Measurements from ENCODE around the gene SLC25A53.
A peak's percentile ranks its signal among the peaks of the same experiment; 100 is the strongest.

The SLC25A53 gene, protein sequence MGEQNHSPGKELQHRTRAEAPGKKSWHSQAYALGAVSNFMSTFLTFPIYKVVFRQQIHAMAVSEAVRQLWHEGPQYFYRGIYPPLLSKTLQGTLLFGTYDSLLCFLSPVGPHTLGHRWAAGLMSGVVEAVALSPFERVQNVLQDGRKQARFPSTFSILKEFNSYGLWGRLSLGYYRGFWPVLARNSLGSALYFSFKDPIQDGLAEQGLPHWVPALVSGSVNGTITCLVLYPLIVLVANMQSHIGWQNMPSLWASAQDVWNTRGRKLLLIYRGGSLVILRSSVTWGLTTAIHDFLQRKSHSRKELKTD

DNA sequence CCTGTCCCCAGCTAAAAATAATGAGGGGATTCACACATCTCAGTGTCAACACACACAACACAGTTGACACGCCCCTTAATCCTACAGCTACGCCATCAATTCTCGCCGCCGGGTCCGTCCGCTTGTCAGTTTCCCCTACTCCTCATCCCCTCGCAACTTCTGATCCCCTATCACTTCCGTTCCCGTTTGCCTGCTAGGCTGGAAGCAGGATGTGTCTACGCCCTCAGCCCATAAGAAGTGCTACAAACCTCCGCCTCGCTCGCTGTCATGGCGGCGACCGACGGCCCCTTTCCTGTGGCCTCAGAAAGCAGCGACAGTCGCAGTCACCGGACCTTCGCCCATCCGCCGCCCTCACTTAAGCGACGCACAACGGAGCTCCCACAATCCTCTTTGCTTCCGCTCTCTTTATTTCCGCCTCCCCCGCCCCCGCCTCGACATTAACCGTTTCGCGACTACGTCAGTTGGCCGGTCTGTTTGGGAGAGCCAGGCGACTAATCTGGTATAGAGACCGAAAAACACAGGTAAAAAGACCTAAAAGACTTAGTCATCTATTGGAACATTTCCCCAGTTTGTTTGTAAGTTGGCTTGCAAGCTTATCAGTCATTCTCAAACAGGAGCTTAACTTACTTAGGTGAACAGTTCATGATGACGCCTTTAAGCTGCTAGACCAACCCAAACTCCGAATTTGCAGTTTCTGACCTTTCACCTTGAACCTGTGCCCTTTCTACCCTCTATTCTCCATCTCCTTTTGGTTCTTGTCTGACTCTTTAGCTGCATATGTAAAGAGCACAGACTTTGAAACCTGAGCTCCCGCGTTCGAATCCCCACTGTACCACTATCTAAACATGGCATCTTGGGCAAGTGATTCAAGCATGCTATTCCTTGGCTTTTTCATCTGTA is at the start of gene SLC25A53:
Gene SLC25A53, minus strand, starts transcription at position 380 of the 900 bp plus-strand sequence. CDS start 51,752 bp downstream, outside the sequence.
- DNase-seq = peak; percentile 69

- no peak for DNase-seq
Measured at GRCh38 chrX:104205548-104205947, 48.7 kb upstream of the SLC25A53 start.

GRCh38 chrX:104195489-104196084 is 38.8 kb upstream of the SLC25A53 start:
- DNase-seq = no peak

GRCh38 chrX:104195013-104195412 is 38.2 kb upstream of the SLC25A53 start:
- DNase-seq = no peak

GRCh38 chrX:104193485-104193884 is 36.7 kb upstream of the SLC25A53 start:
- DNase-seq = no peak

DNA sequence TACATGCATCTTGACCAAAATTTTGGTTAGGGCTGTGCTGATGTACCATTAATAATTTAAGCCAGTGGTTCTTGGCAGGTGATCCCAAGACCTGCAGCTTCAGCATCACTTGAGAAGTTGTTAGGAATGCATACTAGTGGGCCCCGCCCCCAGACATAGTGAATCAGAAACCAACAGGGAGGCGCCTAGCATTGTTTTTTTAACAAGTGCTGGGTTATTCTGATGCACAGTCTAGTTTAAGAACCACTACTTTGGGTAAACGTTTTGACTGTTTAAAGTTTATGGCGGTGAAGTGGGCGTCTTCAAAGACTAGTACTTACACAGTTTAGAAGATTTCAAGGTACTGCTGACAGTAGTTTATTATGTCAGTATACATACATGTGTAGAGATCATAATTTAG is 33.0 kb upstream of the SLC25A53 start:
- DNase-seq = no peak

DNA sequence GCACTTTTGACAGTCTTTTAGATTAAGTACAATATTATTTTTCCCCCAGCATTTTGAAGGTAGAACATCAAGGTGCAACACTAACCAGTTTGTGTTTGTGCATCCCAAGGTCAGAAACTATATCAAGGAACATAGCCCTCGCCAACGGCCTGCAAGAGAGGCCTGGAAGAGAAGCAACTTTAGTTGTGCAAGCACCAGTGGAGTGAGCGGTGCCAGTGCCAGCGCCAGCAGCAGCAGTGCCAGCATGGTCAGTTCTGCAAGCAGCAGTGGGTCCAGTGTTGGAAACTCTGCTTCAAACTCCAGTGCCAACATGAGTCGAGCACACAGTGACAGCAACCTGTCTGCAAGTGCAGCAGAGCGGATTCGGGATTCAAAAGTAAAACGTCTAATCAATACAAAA is 31.1 kb upstream of the SLC25A53 start:
- DNase-seq = no peak

DNA sequence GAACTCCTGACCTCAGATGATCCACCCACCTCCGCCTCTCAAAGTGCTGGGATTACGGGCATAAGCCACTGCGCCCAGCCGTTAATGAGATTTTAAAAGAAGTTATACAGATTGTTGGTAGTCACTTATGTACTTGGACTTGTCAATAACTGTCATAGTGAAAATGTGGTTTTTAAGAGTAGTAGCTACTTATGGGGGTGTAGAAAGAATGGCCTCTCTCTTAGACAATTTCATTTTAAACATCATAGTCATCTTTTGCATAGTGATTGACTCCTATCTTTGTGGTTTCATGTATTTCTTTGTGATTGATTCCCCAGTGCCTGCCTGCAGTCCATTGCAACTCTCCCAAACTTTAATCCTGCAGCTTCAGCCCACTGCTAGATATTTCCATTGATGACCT is 26.9 kb upstream of the SLC25A53 start:
- no peak for DNase-seq

- no peak for DNase-seq
Measured at GRCh38 chrX:104173841-104174240, 17.0 kb upstream of the SLC25A53 start.

- no peak for DNase-seq
Measured at GRCh38 chrX:104172788-104173187, 16.0 kb upstream of the SLC25A53 start.

GRCh38 chrX:104172121-104172520 is 15.3 kb upstream of the SLC25A53 start:
- no peak for DNase-seq

GRCh38 chrX:104168127-104168526 is 11.3 kb upstream of the SLC25A53 start:
- no peak for DNase-seq

GRCh38 chrX:104166735-104167436 is 10.1 kb upstream of the SLC25A53 start:
- DNase-seq = no peak

DNA sequence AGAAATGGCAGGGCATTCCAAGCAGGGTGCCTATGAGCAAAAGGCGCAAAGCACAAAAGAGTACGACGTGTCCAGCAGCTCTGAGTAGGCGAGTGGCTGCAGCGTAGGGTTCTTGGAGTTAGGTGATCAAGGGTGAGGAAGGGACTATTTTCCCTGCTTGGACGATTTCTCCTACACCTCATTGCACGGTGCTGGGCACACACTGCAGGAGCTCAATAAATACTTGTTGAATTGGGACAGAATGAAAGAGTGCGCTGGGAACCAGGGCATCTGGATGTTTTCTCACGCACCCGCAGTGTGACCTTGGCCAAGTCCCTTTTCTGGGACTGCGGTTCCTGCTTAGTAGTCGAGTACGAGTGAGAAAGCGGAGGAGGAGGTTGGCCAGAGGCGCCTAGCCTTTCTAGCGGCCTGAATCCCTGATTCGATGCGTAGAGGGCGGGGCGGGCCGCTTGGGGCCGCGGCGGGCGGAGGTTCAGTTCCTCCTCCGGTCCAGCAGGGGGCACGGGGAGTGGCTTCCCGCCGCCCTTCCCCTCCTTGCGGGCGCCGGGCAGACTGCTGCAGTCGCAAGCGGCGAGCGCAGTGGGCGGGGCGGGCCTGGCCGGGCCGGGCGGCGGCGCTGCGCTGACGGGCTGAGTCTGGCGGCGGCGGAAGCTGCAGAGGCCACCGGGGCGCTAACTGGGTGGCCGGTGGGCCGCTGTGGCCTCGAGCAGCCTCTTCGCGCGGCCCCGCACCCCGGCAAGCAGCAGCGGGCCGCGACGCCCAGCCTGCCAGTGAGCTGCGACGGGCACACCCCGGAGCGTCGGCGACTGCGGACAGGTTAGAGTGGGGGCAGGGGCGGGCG is 9.3 kb upstream of the SLC25A53 start, which contains the start of gene FAM199X:
Gene FAM199X, plus strand, starts transcription at position 560 of the 841 bp plus-strand sequence. CDS start 333 bp downstream, outside the sequence.
- DNase-seq = peak; percentile 69

DNA sequence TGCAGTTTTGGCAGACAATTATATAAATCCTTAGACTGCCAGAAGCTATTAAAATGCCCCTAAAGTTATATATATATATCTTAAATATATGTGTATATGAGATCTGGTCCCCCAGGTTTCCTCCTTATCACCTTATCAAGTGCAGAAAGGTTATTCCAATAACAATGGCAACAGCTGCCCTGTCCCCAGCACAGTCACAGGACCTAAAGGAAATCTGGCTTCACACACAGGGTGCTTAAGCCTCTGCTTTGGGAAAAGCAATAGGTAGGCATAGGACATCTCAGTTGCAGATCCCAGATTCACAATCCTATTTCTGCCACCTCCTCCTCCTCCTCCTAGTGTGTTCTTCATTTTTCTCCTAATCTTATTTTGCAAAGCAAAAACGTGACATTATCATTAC is 5.8 kb downstream of the SLC25A53 start:
- no peak for DNase-seq

GRCh38 chrX:104141087-104141760 is 15.6 kb downstream of the SLC25A53 start:
- no peak for DNase-seq

- no peak for DNase-seq
Measured at GRCh38 chrX:104137496-104137895, 19.3 kb downstream of the SLC25A53 start.

GRCh38 chrX:104136241-104137019 is 20.4 kb downstream of the SLC25A53 start:
- DNase-seq = peak; percentile 18

GRCh38 chrX:104135677-104136076 is 21.1 kb downstream of the SLC25A53 start:
- no peak for DNase-seq

DNA sequence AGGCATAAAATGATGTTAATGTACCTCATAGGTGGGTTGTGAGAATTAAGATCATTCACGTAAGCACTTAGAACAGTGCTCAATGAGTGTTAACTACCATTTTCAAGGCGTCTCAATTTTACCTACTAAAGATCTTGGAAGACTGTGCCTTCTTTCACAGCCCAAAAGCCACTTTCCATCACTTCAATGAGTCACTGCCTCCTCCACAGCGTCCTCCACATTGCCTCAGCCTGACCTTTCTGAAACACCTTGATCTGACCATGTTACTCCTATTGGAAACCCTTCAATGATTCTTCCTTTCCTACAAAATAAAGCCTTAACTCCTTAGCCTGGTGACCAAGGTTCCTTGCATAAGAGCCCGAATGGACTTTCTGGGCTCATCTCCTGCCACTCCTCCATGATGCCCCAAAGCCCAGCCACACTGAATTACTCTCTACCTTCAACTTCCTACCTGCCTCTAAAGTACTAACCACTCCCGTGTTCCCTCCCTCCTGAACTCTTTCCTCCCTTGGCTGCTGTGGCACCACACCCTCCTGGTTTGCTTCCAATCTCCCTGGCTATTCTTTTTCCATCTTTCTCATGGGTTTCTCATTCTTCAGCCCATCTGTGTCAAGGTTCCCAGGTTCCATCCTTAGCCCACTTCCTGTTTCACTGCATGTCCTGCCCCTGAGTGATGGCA is 22.1 kb downstream of the SLC25A53 start:
- no peak for DNase-seq
